CD4-positive, alpha-beta T cell treated with Interleukin-17A for 4 hours (primary cell): Measurements from ENCODE around the gene BCL7C.
A peak's percentile ranks its signal among the peaks of the same experiment; 100 is the strongest.
"Not testable (repeated sequence)": the region's sequence is repeated elsewhere in the genome, so short reads cannot be mapped to it uniquely, and the experiment has no call there.

ENCODE experiments used
- DNase-seq: peaks from one replicate; pipeline ENCODE4 v3.0.0-alpha.2; 2020; ENCODE audit warnings: mixed read lengths

Gene BCL7C

DNA sequence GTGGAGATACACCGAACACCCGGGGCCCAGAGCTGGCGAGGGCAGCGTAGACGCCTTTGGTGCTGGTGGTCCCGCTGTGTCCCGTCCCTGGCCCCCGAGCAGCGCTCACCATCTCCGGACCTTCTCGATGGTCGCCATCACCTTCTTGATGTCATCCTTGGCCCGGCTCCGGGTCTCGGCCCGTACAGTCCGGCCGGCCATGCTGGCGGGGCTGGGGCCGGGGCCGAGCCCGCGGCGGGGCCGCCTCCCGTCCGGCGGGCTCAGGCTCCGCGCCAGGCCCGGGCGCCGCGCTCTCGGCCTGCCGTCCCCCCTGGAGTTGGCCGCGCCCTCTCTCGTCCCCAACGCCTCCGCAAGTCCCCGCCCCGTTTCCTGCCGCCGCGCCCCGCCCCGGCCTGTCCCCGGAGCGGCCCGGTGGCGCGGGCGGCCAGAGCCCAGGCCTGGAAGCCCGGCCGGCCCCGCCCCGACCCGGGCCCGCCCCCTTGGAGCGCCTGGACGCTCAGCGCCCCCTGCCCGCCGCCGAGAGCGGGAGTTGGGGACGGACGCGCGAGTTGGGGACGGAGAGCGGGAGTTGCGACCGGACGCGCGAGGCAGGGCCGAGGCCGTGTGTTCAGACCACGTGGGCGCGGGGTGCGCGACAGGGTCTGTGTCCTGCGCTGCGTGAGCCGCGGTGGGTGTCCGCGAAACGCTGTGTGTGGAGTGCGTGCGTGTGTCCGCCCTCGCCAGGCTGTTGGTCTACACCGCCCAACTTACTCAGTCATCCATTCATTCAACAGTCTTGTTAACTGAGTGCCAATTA, at the start of gene BCL7C:
Gene BCL7C (minus strand): TSS at position 334 of the 796 bp plus-strand sequence. CDS start 133 bp downstream, at position 201.
- peak; percentile 89 for DNase-seq

- no peak for DNase-seq
These were observed 48.5 kb upstream of the BCL7C start for GRCh38 chr16:30942426-30942806.

DNA sequence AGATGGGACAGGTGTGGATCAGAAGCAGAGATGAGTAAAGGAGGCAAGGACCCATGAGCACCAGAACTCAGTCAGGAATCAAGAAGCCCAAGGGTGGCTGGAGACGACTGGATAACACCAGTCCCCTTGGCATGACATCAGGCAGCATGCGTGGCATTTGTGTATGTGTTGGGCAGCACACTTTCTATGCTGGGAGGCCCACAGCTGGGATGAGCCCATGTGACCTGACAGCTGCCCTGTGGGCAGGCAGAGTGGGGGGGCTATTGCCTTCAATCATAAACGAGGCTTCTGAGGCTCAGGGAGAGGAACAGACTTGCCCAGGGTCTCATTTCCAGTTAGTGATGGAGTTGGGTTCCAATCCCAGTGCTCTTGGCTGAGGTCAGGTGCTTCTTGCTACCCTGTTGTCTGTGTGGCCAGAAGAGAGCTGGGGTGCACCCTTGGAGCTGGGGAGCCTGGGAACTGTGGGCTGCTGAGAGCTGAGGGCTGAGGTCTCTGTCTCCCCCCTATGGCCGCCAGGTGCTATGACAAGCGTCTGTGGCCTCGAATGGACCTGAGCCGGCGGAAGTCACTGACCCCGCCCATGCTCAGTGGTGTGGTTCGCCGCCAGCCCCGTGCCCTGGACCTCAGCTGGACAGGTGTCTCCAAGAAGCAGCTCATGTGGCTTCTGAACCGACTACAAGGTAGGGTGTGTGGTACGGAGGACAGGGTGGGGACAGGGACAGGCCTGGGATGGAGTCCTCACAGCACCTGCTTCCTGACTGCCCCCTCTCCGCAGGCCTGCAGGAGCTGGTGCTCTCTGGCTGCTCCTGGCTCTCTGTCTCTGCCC, 47.9 kb upstream of the BCL7C start:
- DNase-seq: peak; percentile 73

DNA sequence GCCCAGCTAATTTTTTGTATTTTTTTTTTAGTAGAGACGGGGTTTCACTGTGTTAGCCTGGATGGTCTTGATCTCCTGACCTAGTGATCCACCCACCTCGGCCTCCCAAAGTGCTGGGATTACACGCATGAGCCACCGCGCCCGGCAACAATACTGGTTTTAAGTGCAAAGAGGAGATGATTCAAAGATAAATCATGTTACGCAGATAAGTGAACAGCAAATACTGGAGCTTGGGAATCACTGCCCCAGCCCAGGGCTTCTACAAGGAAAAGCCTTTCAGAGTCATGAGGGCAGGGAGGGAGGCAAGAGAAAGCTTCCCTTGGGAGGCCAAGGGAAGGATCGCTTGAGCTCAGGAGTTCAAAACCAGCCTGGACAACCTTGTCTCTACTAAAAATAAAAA, 45.7 kb upstream of the BCL7C start:
- not testable (repeated sequence) for DNase-seq

GRCh38 chr16:30937692-30938091, 43.8 kb upstream of the BCL7C start:
- DNase-seq: no peak

GRCh38 chr16:30934827-30935557, 41.1 kb upstream of the BCL7C start:
- DNase-seq: peak; percentile 47

DNA sequence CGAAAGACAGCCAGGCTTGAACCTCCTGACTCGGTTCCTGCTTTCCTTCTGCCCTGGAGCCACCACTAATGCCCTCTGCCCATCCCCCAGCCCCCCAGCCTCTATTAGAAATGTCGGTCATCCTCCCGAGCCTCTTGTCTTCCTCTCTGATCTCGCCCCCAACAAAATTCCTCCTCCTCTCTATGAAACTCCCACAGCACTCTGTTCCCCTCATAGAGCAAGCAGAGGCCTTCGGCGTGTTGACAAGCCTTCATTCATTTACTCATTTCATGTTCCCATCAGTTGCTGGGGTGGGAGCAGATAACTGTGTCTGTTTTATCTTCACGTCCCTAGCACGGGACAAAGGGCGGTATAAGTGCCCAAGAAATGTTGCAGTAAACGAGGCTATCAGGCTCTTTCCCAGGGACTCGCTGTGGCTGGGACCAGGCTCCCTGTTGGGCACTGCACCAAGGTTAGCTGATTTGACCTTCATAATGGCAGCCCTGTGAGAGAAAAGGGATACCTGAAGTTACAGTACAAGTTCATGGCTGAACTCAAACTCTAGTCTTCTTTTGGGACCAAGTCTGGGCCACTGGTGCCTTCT, 37.3 kb upstream of the BCL7C start:
- DNase-seq: no peak

DNA sequence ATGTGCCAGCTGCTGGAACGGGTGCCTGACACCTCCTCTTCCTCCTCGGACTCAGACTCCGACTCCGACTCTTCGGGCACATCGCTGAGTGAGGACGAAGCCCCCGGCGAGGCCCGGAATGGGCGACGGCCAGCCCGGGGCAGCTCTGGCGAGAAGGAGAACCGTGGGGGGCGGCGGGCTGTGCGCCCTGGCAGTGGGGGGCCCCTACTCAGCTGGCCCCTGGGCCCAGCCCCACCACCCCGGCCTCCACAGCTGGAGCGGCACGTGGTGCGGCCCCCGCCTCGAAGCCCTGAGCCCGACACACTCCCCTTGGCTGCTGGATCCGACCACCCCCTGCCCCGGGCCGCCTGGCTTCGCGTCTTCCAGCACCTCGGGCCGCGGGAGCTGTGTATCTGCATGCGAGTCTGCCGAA, 36.3 kb upstream of the BCL7C start:
- no peak for DNase-seq

DNA sequence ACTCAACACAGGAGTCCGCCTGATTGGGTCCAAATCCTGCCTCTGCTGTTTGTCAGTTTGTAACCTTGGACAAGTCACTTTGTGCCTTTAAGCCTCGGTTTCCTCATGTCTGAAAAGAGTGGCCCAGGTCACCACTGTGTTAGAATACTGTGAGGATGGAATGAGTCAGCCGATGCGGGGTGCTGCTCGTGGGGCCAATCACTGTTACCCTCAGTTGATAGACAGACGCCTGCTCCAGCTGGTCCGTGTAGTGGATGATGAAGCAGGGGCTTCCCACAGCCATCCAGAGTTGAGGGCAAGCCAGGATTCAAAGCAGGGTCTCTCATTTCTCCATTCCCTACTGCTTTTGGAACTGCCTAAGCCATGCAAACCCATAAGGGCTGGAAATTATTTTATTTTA, 35.3 kb upstream of the BCL7C start:
- no peak for DNase-seq

DNA sequence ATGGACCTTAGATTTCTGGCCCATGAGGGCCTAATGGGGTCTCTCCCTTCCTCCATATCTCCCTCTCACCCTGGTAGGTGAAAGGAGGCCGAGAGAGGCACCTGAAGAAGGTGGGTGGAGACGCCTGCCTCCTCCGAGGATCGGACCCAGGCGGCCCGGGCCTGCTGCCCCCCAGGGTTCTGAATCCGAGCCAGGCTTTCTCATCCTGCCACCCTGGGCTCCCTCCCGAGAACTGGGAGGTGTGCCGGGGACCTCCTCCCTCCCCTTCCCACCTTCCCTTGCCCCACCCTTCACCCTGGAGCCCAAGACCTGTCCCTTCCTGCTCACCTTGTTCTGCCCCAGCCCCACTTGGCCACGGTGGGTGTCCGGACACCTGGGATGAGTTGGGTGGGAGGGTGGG, 34.5 kb upstream of the BCL7C start:
- DNase-seq: no peak

DNA sequence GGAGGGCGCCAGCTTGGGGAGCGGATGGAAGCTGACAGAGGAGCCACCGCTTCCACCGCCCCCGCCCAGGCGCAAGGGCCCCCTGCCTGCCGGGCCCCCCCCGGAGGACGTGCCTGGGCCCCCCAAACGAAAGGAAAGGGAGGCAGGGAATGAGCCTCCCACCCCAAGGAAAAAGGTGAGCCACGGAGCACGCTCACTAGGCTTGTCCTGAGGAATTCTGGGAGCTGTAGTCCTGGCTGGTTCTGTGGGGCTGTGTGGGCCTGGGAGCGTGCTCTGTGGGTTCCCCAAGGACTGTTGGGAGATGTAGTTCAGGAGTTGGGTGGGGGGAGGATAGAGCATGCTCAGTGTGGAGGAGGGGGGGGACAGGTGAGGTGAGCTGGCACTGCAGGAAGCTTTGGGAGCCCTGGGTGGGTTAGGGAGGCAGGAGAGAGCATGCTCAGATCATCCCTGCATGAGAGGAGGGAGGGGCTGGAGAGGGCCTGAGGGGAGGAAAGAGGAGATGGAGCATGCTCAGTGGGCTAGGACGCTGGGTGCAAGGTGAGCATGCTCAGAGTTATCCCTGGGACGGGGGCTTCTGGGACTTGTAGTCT, 34.0 kb upstream of the BCL7C start:
- peak; percentile 54 for DNase-seq

GRCh38 chr16:30926937-30927788, 33.3 kb upstream of the BCL7C start:
- DNase-seq: no peak

GRCh38 chr16:30925995-30926811, 32.3 kb upstream of the BCL7C start:
- DNase-seq: no peak

DNA sequence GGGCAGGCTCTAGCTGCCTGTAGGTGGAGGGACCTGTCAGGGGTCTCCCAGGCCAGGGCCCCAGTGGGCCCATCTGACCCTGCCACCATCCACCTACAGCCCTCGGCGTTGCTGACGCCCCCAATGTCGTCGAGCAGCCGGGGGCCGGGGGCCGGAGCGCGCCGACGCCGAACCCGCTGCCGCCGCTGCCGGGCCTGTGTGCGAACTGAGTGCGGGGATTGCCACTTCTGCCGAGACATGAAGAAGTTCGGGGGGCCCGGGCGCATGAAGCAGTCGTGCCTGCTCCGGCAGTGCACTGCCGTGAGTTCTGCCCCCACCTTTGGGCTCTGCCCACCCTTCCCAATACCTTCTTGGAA, 31.7 kb upstream of the BCL7C start:
- DNase-seq: no peak

- no peak for DNase-seq
These were observed 31.2 kb upstream of the BCL7C start for GRCh38 chr16:30924913-30925631.

- no peak for DNase-seq
These were observed 30.4 kb upstream of the BCL7C start for GRCh38 chr16:30924076-30924912.

DNA sequence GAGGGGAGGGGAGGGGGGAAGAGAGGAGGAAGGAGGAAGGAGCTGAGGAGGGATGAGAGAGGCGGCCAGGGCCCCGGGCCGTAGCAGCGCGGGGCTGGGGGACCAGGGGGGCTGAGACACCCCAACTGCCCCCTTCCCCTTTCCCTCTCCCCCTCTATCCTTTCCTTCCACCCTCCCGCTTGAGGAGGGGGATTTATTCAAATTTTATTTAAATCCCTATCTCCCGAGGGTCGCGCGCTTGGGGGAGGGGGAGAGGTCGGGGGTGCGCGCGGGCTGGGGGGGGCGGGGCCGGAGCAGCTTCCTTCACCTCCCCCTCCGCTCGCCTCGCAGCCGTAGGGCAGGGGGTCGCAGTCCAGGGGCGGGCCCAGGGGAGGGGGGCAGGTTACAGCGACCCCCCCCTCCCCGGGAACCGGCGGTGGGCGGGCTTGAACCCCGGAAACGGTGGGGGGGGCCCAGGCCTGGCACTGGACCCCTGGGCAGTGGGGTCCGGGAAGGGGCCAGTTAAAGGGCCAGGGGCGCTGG, 29.7 kb upstream of the BCL7C start, which contains the start of gene FBXL19:
Gene FBXL19 (plus strand): TSS at position 19 of the 522 bp plus-strand sequence. CDS start 2,183 bp downstream, outside the sequence.
- no peak for DNase-seq

GRCh38 chr16:30922960-30923535, 29.2 kb upstream of the BCL7C start:
- DNase-seq: peak; percentile 97
